ENCODE results near the gene FHIP2A. TPM values are rescaled to one million over a fixed set of nuclear protein-coding genes. Genes with fewer than 3 reads are reported as not detected.
"Not testable (repeated sequence)": the region's sequence is repeated elsewhere in the genome, so short reads cannot be mapped to it uniquely, and the experiment has no call there.

Gene FHIP2A
- total RNA-seq, 1 donor, result 49.6 TPM

DNA sequence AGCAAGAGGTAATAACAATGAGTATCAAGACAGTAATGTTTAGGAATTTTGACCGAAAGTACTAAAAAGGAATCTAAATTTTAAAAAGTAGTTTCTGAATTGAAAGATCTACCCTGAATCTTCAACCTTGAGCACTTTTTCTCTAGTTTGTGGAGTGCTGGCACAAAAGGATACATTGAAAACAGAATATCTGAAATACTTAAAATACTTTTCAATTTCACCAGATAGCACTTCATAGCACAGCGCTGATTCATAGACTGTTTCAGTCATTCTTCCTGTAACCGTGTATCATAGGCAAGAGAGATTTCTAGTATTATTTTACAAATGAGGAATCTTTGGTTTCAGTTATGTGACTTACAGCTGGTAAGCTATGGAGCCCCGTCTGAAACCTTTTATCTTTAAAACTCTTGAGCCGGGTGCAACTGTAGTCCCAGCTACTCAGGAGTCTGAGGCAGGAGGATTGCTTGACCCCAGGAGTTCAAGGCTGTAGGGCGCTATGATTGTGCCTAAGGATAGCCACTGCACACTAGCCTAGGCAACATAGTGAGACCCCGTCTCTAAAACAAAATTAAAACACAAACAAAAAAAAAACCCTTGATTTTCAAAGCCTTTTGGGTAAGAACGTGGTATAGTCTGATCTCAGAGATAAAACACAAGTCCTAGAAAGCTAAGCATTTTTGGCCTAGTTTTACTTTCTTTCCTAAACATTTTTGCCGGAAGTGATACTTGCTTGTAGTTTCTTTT, 35.1 kb downstream of the FHIP2A start:
- H3K4me2 ChIP-seq (ENCODE audit: insufficient read depth, low read length), result peak overlapping the region; percentile 70
- peaks cover 38% of the 10 kb centered on the region for H3K4me1 ChIP-seq (ENCODE audit: insufficient read depth, low read length)
- peak overlapping the region; percentile 24 for H3K4me3 ChIP-seq (ENCODE audit: insufficient read depth, low read length)
- H3K27ac ChIP-seq (ENCODE audit: low read depth, low read length), result peak overlapping the region; percentile 92
- DNase-seq (ENCODE audit: insufficient read length, low spot score, missing footprints), result peak; percentile 23
- peaks cover 72% of the 10 kb centered on the region for H3K36me3 ChIP-seq (ENCODE audit: insufficient read depth, low read length)
- no peak overlapping the region for H2AFZ ChIP-seq (ENCODE audit: low read length)
- no peaks in the 10 kb centered on the region for H3K27me3 ChIP-seq (ENCODE audit: insufficient read depth, low read length)
- H3K79me2 ChIP-seq (ENCODE audit: insufficient read depth, low read length), result peaks cover 37% of the 10 kb centered on the region
- H3K9me3 ChIP-seq (ENCODE audit: low read depth, low read length), result no peaks in the 10 kb centered on the region
- H4K20me1 ChIP-seq (ENCODE audit: insufficient read depth, low read length), result no peaks in the 10 kb centered on the region
- TF ChIP-seq, protein P1, sequence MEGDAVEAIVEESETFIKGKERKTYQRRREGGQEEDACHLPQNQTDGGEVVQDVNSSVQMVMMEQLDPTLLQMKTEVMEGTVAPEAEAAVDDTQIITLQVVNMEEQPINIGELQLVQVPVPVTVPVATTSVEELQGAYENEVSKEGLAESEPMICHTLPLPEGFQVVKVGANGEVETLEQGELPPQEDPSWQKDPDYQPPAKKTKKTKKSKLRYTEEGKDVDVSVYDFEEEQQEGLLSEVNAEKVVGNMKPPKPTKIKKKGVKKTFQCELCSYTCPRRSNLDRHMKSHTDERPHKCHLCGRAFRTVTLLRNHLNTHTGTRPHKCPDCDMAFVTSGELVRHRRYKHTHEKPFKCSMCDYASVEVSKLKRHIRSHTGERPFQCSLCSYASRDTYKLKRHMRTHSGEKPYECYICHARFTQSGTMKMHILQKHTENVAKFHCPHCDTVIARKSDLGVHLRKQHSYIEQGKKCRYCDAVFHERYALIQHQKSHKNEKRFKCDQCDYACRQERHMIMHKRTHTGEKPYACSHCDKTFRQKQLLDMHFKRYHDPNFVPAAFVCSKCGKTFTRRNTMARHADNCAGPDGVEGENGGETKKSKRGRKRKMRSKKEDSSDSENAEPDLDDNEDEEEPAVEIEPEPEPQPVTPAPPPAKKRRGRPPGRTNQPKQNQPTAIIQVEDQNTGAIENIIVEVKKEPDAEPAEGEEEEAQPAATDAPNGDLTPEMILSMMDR (IDR thresholded peaks at IDR 0.05; ENCODE audit: extremely low read depth, low read depth, low read length), result no peak

DNA sequence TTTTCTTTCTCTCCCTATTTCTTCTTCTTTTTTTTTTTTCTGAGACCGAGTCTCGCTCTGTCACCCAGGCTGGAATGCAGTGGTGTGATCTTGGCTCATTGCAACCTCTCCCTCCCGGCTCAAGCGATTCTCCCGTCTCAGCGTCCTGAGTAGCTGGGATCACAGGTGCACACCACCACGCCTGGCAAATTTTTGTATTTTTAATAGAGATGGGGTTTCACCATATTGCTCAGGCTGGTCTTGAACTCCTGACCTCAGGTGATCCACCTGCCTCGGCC, 35.6 kb downstream of the FHIP2A start:
- Histone ChIP-seq H3K4me1 (ENCODE audit: insufficient read depth, low read length) (peaks cover 38% of the 10 kb centered on the region), H3K4me2 (ENCODE audit: insufficient read depth, low read length) (peak overlapping the region; percentile 70), H3K79me2 (ENCODE audit: insufficient read depth, low read length) (peaks cover 36% of the 10 kb centered on the region), H3K27ac (ENCODE audit: low read depth, low read length) (peak overlapping the region; percentile 92), H3K36me3 (ENCODE audit: insufficient read depth, low read length) (peaks cover 74% of the 10 kb centered on the region)
- H2AFZ ChIP-seq (ENCODE audit: low read length); H3K9me3 ChIP-seq (ENCODE audit: low read depth, low read length); DNase-seq (ENCODE audit: insufficient read length, low spot score, missing footprints); H3K4me3 ChIP-seq (ENCODE audit: insufficient read depth, low read length); H4K20me1 ChIP-seq (ENCODE audit: insufficient read depth, low read length); H3K27me3 ChIP-seq (ENCODE audit: insufficient read depth, low read length): not testable (repeated sequence)

DNA sequence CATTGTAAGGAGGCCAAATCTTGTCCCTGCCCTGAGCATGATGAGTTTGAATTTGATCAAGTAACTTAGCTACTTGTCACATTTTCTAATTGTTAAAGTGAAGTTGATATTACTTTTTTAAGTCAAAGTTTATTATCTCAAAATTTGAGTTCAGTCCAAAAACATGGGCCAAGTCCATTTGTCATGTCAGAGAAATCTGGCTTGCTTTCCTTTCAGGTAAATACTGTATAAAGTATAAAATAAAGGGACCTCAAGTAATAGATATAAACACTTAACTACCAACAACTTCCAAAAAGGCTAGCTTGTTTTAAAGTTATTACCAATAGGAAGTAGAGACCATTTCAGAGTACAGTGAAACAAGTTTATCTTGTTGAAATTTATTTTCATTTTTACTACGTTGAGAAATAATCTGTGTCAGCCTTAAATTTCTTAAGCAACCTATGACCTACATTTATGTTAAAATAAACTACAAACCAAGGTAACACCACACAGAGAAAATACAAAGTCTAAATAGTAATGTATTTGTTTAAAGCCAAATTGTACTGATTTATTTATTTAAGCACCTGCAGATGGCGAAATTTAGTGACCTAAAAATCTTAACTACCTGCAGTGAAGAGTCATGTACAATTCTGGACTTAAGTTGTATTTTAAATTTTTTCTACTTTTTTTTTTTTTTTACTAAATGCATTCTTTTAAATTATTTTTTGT, 36.5 kb downstream of the FHIP2A start:
- Histone ChIP-seq H4K20me1 (ENCODE audit: insufficient read depth, low read length) (no peaks in the 10 kb centered on the region), H2AFZ (ENCODE audit: low read length) (no peak overlapping the region), H3K4me3 (ENCODE audit: insufficient read depth, low read length) (no peak overlapping the region), H3K36me3 (ENCODE audit: insufficient read depth, low read length) (peaks cover 72% of the 10 kb centered on the region), H3K27ac (ENCODE audit: low read depth, low read length) (peak overlapping the region; percentile 92), H3K79me2 (ENCODE audit: insufficient read depth, low read length) (peaks cover 35% of the 10 kb centered on the region), H3K27me3 (ENCODE audit: insufficient read depth, low read length) (no peaks in the 10 kb centered on the region), H3K4me2 (ENCODE audit: insufficient read depth, low read length) (no peak overlapping the region), H3K4me1 (ENCODE audit: insufficient read depth, low read length) (peaks cover 38% of the 10 kb centered on the region), H3K9me3 (ENCODE audit: low read depth, low read length) (no peaks in the 10 kb centered on the region)
- no peak for DNase-seq (ENCODE audit: insufficient read length, low spot score, missing footprints)
- TF ChIP-seq, protein P1 (IDR thresholded peaks at IDR 0.05; ENCODE audit: extremely low read depth, low read depth, low read length), result no peak

DNA sequence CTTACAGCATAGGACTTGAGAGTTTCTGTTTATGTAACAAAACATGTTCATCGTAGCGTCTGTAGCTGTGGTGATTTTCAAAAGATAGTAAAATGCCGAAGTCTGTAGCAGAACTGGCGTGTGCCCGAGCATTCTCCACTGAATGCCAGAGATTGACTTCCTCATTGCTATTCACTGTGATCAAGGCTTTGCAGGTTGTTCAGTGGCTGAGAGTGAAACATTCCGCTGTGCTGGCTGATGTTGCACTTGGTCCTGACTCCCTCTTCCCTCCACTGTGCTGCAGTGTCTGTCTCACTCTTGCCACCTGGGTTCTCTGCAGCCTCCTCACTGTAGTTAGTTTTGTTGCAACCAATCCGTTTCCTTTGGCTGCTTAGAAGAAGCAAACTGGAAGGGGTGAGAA, 37.6 kb downstream of the FHIP2A start:
- H3K4me2 ChIP-seq (ENCODE audit: insufficient read depth, low read length), result no peak overlapping the region
- TF ChIP-seq, protein P1 (IDR thresholded peaks at IDR 0.05; ENCODE audit: extremely low read depth, low read depth, low read length), result no peak
- no peaks in the 10 kb centered on the region for H4K20me1 ChIP-seq (ENCODE audit: insufficient read depth, low read length)
- no peak for DNase-seq (ENCODE audit: insufficient read length, low spot score, missing footprints)
- H3K4me1 ChIP-seq (ENCODE audit: insufficient read depth, low read length), result peaks cover 38% of the 10 kb centered on the region
- H3K9me3 ChIP-seq (ENCODE audit: low read depth, low read length), result no peaks in the 10 kb centered on the region
- peaks cover 37% of the 10 kb centered on the region for H3K79me2 ChIP-seq (ENCODE audit: insufficient read depth, low read length)
- H3K27ac ChIP-seq (ENCODE audit: low read depth, low read length), result no peak overlapping the region
- H2AFZ ChIP-seq (ENCODE audit: low read length), result no peak overlapping the region
- peaks cover 75% of the 10 kb centered on the region for H3K36me3 ChIP-seq (ENCODE audit: insufficient read depth, low read length)
- H3K27me3 ChIP-seq (ENCODE audit: insufficient read depth, low read length), result no peaks in the 10 kb centered on the region
- H3K4me3 ChIP-seq (ENCODE audit: insufficient read depth, low read length), result no peak overlapping the region
